ENCODE measurements around the gene SULF2.

DNA sequence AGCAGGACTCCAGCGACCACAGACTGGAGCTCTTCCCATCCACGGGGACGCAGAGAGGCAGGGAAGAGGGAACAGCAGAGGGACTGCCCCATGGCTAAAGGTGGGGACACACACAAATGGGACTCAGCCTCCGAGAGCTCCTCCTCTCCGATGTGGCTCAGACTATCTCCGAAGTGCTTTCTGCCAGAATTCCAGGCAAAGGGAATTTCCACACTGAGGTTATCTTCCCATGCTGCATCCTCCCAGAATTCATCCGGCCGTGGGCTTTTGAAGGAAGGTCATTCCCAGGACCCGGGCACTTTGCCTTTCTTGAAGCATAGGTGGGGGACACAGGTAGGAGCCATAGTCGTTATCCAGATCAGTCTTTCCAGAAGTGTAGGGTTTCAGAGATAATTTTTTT lies 67.9 kb downstream of the SULF2 start:
- TF ChIP-seq, protein P1, sequence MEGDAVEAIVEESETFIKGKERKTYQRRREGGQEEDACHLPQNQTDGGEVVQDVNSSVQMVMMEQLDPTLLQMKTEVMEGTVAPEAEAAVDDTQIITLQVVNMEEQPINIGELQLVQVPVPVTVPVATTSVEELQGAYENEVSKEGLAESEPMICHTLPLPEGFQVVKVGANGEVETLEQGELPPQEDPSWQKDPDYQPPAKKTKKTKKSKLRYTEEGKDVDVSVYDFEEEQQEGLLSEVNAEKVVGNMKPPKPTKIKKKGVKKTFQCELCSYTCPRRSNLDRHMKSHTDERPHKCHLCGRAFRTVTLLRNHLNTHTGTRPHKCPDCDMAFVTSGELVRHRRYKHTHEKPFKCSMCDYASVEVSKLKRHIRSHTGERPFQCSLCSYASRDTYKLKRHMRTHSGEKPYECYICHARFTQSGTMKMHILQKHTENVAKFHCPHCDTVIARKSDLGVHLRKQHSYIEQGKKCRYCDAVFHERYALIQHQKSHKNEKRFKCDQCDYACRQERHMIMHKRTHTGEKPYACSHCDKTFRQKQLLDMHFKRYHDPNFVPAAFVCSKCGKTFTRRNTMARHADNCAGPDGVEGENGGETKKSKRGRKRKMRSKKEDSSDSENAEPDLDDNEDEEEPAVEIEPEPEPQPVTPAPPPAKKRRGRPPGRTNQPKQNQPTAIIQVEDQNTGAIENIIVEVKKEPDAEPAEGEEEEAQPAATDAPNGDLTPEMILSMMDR (conservative IDR thresholded peaks at IDR 0.05; ENCODE audit: low read depth, low read length) = no peak
- TF ChIP-seq POLR2A (IDR thresholded peaks at IDR 0.05; ENCODE audit: low read depth, low read length) = no peak

Measured in IMR-90 (cell line).